Pancreas (tissue), 10 donors: ENCODE measurements around the gene TANC2. TPM values are rescaled to one million over a fixed set of nuclear protein-coding genes. Genes with fewer than 3 reads are reported as not detected.

Source experiments
- ATAC-seq, 4 donors: fragments of 200-7000 bp; cut with Tn5 transposase; one replicate each; pipeline versions ENCODE4 v1.8.0 to v1.9.1; 2020; ENCODE audit warnings: mild to moderate bottlenecking in 4 of 4, moderate library complexity in 4 of 4
- DNase-seq, 6 donors: peaks; one replicate each; pipeline ENCODE4 v3.0.0-alpha.2; 2020
- FAIRE-seq: peaks from 2 replicates; lab custom pipeline; 2012; peaks lifted over from hg19 to GRCh38; lab: Jason Lieb, UNC
- H3K27ac ChIP-seq, 4 donors: fragments of 200-600 bp; sonication (generic); 1 replicate in 3 of 4; 2 replicates in 1 of 4; pipeline versions ENCODE4 v1.5.0 to v1.8.0; 2020
- H3K27me3 ChIP-seq, 4 donors: fragments of 200-600 bp; one replicate each; pipeline ENCODE4 v1.8.0; 2021
- H3K36me3 ChIP-seq, 3 donors: fragments of 200-600 bp; sonication (generic) in 1 of 3; one replicate each; pipeline versions ENCODE4 v1.5.0 to v1.8.0; 2020 to 2021
- H3K4me1 ChIP-seq, 3 donors: fragments of 200-600 bp; one replicate each; pipeline ENCODE4 v1.8.0; 2021
- H3K4me3 ChIP-seq, 4 donors: fragments of 200-600 bp; sonication (generic) in 2 of 4; one replicate each; pipeline versions ENCODE4 v1.5.0 to v1.8.0; 2020 to 2021
- H3K9me3 ChIP-seq, 4 donors: fragments of 200-600 bp; one replicate each; pipeline ENCODE4 v1.8.0; 2021
- WGBS, 2 donors: extraction: QIAGEN DNeasy Blood & Tissue Kit; methylation state at CpG; one replicate each; pipeline ENCODE4 v1.1.7; 2013; 5-methylcytosine and 5-hydroxymethylcytosine counted together
- intact Hi-C, 3 donors: fragments of 100-400 bp; cut with DNase I; formaldehyde crosslinking; loops; one replicate each; pipeline versions ENCODE4 v1.11.1 to v1.14.2; 2022
- polyA plus RNA-seq, 2 donors: library from polyadenylated mRNA; stranded (reverse); fragments of 200-250 nt; gene quantifications; one replicate each; pipeline ENCODE4 v1.2.3, GENCODE V29; 2013
- total RNA-seq, 6 donors: library from RNA; stranded (reverse); fragmentation: NEBNext Ultra II Directional in 4 of 6; extraction: Animal tissue kit (Norgen Biotek cat#: 25700) in 4 of 6; gene quantifications; one replicate each; pipeline versions ENCODE4 v1.2.1 to v1.2.4, GENCODE V29; 2021 to 2023
- TF ChIP-seq, protein P1 (sequence below), 4 donors: fragments of 200-600 bp; sonication (generic) in 3 of 4; IDR thresholded peaks; one replicate each; pipeline versions ENCODE4 v1.5.0 to v1.8.0; 2021; ENCODE audit warnings: antibody characterized with exemption in 4 of 4
- donor health status: healthy with polysubstance abuse.
- donor health status: DM: no; HTN: no; CAD: no; lungs with moderate emphysema.
- donor health status: DM: no; HTN: no; CAD: no.
- donor health status: control.
- donor health status: control.
- donor health status: Bipolar disorder and iron deficiency.
- donor health status: DM: yes; HTN: yes; CAD: no.
- donor health status: DM: no; HTN: no; CAD: no.
- donor health status: DM: no; HTN: no; CAD: no.
- donor health status: DM: yes; HTN: yes; CAD: no.

TANC2 gene
- total and polyA plus RNA-seq, 8 donors = 3.7 to 28.0 (median 10.9) TPM

DNA sequence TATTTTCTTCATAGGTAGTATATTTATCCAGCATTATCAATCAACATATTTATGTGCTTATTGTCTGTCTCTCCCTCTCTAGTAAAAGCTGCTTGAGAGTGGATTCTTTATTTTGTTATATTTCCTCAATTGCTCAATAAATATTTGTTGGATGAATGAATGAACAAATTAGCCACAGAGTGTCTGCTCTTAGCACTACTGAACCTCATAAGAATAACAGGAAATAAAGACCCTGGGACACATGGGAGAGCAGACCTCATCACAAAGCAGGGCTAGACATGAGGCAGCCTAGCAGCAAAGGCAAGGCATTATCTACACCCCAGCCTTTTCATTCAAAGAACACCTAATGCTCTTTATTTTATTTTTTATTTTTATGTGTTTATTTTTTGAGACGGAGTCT, 34.9 kb upstream of the TANC2 start:
- Histone ChIP-seq H3K9me3 (no peaks in the 10 kb centered on the region), H3K4me1 (no peaks in the 10 kb centered on the region), H3K4me3 (no peak overlapping the region), H3K36me3 (no peaks in the 10 kb centered on the region), H3K27ac (no peak overlapping the region), H3K27me3 (no peaks in the 10 kb centered on the region)
- intact Hi-C loops = no loop called here
- TF ChIP-seq, protein P1, sequence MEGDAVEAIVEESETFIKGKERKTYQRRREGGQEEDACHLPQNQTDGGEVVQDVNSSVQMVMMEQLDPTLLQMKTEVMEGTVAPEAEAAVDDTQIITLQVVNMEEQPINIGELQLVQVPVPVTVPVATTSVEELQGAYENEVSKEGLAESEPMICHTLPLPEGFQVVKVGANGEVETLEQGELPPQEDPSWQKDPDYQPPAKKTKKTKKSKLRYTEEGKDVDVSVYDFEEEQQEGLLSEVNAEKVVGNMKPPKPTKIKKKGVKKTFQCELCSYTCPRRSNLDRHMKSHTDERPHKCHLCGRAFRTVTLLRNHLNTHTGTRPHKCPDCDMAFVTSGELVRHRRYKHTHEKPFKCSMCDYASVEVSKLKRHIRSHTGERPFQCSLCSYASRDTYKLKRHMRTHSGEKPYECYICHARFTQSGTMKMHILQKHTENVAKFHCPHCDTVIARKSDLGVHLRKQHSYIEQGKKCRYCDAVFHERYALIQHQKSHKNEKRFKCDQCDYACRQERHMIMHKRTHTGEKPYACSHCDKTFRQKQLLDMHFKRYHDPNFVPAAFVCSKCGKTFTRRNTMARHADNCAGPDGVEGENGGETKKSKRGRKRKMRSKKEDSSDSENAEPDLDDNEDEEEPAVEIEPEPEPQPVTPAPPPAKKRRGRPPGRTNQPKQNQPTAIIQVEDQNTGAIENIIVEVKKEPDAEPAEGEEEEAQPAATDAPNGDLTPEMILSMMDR (IDR thresholded peaks at IDR 0.05) = no peak
- DNase-seq (no peak), FAIRE-seq (no peak), ATAC-seq (no peak)
- WGBS, 2 donors = 83 to 89% methylated on average over 1 of the region's 1 CpG

DNA sequence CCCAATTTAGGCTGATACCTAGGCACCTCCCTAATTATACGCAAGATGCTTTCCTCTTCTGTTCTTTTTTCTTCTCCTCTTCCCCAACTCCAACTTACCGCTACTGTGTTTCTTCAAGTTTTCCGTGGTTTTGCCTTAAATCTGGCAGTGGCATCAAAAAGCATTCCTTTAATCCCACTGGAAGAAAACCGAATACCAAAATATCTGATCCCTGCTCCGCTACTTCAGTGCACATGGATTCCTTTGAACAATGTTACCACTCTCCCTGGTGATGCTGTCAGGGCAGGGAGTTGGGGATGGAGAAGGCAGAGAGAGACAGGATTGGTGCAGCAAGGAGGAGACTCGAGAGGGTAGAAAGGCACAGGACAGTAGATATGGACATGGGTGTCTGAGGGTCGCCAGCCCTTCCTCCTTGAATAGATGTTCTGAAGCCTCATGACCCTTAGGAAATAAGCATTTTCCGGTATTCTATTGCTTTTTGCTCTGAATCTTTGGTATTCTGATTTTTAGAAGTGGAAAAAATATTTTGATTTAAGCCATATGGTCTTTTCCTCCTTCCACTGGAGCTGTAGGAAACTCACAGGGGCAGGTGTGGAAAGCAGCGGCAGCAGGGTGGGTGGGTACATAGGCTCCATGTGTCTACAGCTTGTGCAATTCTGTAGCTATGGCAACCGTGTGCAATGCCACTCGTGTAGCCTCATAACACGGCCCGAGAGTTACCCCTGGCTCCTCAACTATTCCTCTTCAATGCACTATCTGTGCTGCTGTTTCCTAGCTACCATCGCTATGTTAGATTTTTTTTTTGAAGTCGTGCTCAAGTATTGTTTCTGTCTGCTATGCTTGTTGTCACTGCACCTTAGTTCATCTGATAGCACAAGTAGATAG, 32.3 kb upstream of the TANC2 start:
- intact Hi-C loops = no loop called here
- peak in 1 of 4 donors; percentile 60 for ATAC-seq
- FAIRE-seq = no peak
- DNase-seq = no peak
- Histone ChIP-seq H3K27me3 (no peaks in the 10 kb centered on the region), H3K9me3 (no peaks in the 10 kb centered on the region), H3K4me3 (no peak overlapping the region), H3K27ac (no peak overlapping the region), H3K36me3 (no peaks in the 10 kb centered on the region), H3K4me1 (no peaks in the 10 kb centered on the region)
- 51 to 59% methylated on average over 15 of the region's 15 CpGs for WGBS, 2 donors
- TF ChIP-seq, protein P1 (IDR thresholded peaks at IDR 0.05) = no peak

DNA sequence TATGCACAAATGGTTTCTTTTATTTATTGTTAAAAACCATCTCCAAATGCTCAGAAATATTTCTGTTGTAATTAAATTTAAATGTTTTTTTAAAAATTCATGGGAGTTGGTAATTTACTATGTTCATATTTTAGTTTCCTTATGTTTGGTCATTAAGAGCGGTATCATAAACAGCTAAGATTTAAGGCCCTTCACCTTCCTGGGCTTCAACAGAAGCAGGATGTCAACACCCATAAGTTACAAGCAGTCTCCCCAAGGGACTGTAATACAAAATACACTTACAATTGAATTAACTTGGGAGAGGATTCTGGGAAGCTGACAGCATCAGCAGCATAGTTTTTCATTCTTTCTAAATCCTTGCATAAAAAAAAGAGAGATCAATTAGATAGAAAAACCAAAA, 30.9 kb upstream of the TANC2 start:
- ATAC-seq = no peak
- DNase-seq = no peak
- Histone ChIP-seq H3K27me3 (no peaks in the 10 kb centered on the region), H3K36me3 (no peaks in the 10 kb centered on the region), H3K9me3 (no peaks in the 10 kb centered on the region), H3K4me3 (no peak overlapping the region), H3K4me1 (no peaks in the 10 kb centered on the region), H3K27ac (no peak overlapping the region)
- 92 to 95% methylated on average over 1 of the region's 1 CpG for WGBS, 2 donors
- FAIRE-seq = no peak
- TF ChIP-seq, protein P1 (IDR thresholded peaks at IDR 0.05) = no peak
- intact Hi-C loops = no loop called here

DNA sequence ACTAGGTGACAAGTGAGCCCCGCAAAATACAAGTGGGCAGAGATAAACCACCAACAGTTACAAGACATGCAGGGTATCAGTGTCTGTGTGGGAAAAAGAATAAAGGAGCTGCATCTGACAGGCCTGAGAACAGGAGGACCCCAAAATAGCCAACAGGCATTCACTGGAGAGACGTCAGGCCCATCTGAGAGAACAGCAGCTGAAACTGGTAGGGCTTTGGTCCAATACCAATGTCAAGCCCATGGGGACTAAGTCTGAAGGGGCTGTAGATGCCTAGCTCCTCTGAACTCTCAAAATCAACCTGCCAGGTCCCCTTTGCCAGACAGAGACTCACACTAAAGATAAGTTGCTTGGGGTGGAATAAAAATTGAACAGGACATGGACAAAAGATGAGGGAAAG, 30.5 kb upstream of the TANC2 start:
- Histone ChIP-seq H3K27me3 (no peaks in the 10 kb centered on the region), H3K4me3 (no peak overlapping the region), H3K9me3 (no peaks in the 10 kb centered on the region), H3K36me3 (no peaks in the 10 kb centered on the region), H3K27ac (no peak overlapping the region), H3K4me1 (no peaks in the 10 kb centered on the region)
- ATAC-seq (no peak), DNase-seq (no peak), FAIRE-seq (no peak)
- WGBS, 2 donors = 72 to 85% methylated on average over 2 of the region's 2 CpGs
- intact Hi-C loops = no loop called here
- TF ChIP-seq, protein P1 (IDR thresholded peaks at IDR 0.05) = no peak

DNA sequence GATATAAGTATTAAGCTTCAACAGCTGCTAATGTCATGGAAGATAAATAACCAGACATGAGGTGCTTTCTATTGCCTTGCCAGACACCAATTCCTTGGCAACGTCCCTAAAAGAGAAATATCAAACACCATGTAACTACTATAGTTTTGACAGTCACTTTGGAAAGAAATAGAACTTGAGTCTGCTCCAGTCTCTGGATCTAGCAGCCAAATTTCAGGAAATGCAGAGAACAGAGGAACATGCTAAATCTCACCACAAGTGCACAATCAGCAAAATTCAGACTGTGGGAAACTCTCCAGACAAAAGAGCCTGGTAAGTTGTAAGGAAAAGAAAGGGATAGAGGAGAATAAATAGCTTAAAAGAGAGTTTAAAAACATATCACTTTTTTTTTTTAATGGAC, 28.4 kb upstream of the TANC2 start:
- Histone ChIP-seq H3K4me1 (no peaks in the 10 kb centered on the region), H3K27me3 (no peaks in the 10 kb centered on the region), H3K36me3 (no peaks in the 10 kb centered on the region), H3K4me3 (no peak overlapping the region), H3K9me3 (no peaks in the 10 kb centered on the region), H3K27ac (no peak overlapping the region)
- ATAC-seq (no peak), FAIRE-seq (no peak), DNase-seq (no peak)
- intact Hi-C loops = no loop called here
- TF ChIP-seq, protein P1 (IDR thresholded peaks at IDR 0.05) = no peak
- 4 to 10% methylated on average over 1 of the region's 1 CpG for WGBS, 2 donors
